Glomerular visceral epithelial cell (primary cell): ENCODE results near the gene ANTXRL.
"Not testable (repeated sequence)": the region's sequence is repeated elsewhere in the genome, so short reads cannot be mapped to it uniquely, and the experiment has no call there.

Experiments used
- DNase-seq: peaks from one replicate; pipeline ENCODE4 v3.0.0-alpha.2; 2016; ENCODE audit errors: extremely low spot score

ANTXRL gene

DNA sequence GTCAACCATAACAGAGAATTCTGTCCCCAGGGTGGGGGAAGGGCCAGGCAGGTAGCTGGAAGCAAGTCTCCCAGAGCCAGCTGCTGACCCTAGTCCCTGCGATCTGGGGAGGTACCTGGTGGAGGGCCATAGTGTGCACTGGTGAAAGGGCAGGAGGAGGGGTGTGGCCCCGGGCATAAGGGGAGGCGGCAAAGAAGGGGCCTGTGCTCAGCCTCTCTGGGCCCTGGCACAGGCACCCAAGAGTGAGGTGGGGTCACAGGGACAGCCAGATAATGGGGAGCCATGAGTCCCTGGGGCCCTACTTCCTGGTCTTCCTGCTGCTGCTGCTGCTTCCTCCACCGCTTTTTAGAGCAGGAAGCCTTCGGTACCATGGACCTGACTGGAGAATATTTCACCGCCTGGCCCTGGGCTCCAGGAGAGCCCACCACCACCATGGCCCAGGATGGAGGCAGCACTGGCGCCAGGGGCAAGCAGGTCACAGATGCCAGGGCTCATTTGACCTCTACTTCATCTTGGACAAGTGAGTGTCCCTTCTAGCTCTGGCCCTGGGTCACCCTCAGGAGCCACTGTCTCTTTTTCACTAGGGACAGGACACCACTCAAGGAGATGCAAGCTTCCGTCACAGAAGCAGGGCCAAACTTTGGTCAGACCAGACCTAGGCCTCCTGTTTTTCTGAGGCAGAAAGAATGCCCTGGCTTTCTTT is at the start of gene ANTXRL:
Gene ANTXRL, plus strand, starts transcription at position 7 of the 703 bp plus-strand sequence. Its CDS starts 266 bp downstream, at position 273.
- DNase-seq = no peak

DNA sequence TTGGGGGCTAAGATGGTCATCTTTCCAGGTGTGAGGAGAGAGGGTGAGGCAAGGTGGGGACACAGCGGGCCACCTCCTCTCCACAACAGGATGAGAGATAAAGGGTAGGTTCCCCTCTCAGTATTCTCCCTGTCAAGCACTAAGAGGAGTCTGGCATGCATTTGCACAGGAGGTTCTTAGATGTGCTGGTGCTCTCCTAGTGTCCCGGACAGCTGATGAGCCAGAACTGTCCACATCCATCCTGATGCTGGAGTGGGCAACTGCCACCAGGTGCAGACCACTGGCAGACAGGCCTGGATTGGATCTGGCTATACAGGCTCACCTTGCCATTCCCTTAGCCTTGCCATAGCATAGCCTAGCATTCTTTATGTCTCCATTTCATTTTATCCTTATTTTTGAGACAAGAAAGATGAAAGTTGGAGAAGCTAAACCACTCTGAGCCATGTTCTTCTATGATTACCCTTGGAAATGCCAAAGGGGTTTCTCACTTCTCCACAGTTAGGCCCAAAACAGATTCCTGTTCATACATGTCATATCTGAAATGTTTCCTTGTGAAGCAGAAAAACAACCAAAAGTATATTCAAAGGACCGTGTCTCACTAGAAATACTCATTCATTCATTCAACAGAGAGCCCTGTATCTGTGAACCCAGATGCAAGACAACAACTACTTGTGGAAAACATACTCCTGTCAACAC is 48.8 kb upstream of the ANTXRL start:
- no peak for DNase-seq

DNA sequence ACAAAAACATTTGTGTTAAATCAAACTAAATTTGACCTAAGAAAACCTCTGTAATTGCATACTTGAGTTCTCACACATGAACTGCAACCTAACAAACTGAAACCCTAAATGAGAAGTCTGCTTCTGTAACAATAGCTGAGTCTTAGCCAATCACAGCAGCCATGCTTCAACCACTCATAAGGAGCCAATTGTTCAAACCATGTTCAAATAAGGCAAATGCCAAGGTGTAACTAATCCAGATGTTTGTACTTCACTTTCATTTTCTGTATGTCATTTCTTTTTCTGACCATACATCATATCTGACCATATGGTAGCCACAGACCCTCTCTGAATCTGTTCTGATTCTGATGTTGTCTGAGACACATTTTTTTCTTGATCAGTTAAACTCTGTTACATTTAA is 47.5 kb upstream of the ANTXRL start:
- DNase-seq = no peak

DNA sequence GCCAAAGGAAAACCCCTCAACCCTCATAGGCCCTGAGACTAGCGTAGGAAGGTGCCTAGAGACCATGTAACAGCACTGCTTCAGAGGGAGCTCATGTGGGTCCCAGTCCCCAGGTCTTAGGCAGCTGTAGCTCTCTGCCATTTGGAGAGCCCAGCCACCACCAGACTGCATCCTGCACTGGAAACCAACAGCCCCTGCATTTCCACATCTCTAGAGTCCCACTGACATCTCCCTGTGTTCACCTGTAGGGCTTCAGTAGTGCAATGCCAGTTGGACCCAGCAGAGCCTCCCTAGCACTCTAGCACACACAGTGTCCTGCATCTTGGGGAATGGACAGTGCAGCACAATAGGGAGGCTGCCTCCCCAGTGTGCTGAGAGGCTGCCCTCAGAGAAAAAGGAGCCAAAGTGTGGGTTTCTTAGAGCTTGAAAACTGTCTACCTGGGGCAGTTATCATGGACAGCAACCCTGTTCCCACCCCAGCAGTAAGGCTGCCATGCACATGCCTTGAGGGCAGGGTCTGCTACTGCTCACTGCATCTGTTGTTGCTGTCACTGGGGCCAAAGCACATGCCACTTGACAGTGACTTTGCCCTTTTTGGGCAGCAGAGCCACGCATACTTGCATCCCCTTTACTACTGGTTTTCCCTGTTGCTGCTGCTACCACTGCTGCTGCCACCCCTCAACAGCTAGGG is 46.7 kb upstream of the ANTXRL start:
- no peak for DNase-seq

DNA sequence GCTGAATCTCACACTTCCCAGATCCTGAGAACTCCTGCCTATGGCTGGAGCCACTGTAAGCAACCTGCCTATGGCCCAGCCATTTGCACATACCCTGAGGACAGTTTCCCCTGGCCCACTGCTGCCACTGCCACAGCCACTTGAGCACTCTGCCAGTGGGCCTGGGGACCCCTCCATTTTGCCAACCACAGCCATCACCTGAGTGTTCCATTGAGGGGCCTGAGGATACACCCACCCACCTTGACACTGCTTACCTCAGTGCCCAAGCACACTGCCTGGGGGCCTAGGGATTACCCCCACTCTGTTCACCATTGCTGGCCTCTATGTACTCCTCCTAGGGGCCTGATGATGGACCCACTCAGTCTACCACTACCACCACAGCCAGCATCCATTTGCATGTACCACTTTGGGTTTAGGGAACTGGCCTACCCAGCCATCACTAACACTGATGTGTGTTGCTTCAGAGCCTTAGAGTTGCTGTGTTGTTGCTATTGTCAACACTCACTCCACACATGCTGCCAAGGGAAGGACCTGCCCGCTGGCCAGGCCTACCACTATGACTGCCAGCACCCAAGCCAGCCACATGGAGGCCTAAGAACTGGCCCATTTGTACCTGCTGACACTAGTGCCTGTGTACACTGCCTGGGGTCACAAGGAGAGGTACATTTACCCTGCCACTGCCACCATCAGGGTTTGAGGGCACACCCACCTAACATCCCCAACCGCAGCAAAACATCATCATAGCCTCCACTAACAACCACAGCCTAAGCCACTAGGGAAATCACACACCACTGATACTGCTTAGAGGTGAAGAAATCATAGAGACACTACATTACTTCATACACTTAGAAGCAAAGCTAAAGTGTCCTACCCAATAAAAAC is 45.9 kb upstream of the ANTXRL start:
- DNase-seq = no peak

DNA sequence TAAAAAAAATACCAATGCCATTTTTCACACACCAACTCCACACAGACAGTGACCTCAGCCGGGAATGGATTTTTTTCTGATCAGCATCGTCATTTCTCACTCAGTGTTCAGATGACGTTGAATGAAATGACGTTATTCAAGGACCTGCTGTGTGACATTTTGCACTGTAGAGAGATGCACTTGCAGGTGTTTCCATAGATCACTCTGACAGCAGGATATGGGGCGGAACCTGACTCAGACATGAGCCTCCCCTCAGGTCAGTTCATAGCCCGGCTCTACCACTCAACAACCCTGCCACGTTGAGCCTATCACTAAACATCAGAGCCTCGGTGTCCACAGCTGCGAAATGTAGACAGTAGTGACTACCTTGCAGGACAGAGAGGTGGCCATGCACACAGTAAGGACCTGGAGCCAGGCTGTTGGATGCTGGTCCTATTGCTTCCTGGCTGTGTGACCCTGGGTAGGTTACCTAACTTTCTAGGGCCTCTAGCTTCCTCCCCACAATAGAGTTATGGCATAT is 41.4 kb upstream of the ANTXRL start:
- no peak for DNase-seq

DNA sequence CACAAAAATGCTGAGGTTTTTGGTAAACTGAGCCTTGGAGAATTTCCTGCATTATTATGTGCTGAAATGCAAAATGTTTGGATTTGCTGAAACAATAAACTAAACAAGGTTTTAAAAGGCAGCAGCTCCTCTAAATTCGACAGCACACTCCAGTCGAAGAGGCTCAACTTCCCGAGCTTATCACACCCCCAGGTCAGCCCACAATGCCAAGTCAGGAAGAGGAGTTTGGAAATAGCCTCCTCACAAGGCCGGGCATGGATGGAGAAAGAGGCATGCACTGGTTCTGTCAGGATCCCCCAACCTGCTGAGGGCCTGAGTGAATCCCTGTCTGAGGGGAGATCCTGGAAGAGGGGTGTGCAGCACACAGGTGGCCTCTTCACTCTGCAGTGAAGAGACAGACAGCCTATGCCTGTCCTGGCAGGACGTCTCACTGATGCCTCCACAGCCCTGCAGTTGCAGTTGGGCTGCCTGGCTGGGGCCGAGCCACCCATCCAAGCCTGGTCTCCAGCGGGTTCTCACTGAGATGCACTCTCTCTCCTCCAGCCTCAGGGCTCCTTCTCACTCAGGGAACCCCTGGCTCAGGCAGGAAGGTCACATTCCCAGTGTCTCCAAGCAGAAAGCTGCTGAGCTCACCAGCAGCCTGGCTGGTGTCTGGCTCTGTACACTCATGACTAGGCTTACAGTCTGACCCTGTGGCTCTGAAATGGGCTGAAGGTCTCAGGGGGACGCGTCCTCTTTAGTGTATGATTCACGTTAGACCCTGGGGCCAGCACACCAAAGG is 40.2 kb upstream of the ANTXRL start:
- DNase-seq = not testable (repeated sequence)

DNA sequence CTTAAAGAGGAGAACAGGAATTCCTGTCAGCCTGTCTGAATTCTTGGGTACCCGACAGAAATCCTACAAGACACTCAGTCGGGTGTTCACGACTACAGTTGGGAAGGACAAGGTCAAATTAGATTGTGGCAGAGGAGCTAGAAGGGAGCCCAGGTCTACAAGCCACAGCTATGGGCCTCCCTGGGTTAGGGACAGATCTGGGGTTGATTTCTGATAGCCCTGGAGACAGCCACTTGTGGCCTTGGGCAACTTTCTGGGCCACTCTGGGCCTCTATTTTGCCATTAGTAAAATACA is 39.7 kb upstream of the ANTXRL start:
- DNase-seq = no peak

DNA sequence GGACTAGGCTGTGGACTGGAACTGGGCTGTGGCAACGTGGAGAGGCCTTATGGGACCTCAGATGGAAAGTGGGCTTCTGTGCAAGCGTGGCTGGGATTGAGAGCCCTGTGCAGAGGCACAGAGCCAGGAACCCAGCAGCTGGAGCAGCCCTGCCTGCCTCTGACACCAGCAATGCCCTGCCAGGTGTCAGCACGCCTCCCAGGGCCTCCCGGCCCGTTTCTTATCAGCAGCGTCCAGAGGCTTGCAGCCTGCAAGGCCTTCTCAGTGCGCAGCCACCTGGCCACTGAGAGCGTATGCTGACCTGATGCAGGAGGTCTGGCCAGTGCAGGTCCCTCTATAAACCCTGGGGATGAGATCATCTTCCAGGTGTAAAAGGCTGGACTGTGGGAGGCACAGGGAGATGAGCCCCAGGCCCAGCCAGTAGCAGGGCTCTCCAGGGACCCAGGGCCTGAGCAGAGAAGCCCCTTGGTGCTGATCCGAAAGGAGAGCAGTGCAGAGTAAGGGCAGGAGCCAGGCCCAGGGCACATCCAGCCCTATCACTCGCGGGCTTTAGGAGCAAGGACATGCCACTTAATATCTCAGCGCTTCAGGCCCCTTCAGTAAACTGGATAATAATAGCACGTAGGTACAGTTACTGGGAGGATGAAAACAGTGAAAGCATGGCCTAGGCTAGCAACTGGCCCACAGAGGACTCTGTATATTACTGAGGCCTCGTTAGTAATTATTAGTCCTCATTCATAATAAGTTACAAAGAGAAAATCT is 38.8 kb upstream of the ANTXRL start:
- DNase-seq = no peak

DNA sequence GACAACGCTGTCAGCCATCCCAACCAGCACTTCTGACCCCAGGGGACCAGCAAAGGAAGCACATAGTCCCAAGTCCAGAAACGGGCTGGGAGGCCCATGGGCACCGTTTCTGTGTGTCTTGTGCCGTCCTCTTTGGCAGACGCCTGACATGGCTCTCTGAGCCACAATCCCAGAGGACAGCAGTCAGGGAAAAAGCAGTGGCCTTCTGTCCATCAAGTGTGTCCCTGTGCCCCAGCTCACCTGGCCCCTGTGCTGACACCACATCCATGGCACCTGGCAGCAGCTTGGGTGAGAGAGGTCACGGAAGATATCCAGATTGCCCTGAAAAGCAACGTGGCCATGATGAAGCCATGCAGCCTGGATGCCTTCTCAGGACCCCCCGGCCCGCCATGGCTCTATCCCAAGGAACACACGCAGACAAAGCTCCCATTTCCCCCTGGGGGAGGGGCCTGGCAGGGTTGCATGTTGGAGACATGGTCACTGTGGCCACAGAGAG is 38.1 kb upstream of the ANTXRL start:
- DNase-seq = no peak

DNA sequence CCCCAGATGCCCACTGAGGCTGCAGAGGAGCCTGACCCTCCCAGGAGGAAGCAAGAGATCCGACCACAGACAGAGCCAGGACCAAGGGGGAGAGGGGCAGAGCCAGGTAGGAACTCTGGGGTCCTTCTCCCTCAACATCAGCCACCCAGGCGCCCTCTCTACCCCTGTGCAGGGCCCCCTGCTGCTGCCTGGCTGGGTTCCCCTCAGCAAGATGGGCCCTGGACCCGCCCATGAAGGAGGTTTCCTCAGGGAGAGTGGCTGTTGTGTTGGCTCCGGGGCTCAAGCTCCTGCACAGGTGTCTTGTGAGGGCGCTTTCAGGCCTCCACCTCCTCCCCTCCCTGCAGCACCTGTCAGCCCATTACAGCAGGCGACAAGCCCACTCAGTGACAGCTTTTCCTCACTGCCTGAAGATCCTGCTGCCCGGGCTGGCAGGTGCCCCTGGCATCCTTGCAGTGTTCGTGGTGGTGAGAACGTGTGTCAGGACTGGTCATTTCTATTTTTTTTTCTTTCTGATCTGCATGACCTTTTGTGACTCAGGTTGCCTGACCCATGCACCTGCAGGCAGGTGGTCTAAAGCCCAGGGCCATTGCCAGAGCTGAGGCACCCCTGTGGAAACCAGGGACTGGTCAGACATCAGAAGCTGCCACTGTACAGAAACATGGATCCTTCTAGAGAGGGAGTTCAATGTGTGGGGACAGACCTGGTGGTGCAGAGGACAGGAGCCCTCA is 37.0 kb upstream of the ANTXRL start:
- DNase-seq = not testable (repeated sequence)

DNA sequence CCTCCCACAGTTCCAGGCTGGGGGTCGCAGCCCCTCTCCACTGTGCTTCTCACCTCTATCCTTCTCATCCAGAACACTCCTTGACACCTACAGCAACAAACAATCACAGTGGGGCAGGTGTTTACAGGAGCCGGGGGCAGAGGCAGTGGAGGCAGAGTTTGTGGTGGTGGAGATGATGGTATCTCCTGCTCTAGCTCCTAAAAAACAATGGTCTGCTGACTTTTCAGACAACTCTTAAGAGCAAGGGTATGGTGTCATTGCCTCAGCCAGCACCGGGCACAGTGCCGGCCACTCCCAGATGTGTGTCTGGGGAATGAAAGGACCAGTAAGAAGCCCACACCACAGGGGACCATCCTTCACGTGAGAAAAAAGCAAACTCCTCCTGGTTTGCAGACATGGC is 36.3 kb upstream of the ANTXRL start:
- DNase-seq = no peak

DNA sequence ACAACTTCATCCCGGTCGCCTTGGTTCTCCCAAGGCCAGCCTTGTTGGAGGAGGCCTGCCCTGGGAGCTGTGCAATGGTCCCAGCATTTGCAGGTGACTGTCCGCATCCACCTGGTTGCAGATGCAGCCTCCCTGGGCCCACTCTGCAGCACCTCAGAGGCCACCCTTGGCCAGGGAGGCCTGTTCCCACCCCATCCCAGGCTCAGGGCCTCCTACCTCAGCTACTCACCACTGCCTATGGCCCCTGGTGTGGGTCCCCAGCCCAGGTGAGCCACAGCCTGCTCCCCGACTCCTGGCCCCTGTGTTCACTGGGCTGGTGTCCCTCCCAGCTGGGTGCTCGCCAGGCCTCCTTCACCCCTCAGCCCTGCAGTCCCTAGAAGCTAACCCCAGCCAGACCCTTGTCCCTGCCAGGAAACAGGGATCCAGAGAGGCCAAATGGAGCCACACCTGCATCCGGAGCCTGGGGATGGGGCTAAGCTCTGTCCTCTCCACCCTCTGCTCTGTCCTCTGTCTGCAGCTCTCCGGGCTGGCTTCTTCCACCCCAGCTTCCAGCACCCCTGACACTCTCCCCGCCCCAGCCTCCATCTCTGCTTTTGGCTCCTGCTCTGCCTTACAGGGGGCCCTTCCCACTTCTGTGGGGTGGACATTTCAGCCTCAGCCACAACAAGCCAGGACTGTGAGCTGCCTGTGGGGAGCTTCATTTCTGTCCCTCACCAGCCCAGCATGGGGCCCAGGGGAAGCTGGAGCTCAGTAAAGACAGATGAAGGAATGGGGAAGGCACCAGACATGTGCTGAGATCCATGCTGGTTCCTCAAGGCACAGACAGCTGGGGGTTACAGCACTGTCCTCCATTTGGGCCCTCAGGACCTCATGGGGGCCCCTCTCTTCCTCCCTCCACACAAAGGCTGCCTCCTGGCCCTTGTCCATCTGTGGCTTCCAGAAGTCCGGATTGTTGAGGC is 35.6 kb upstream of the ANTXRL start:
- DNase-seq = no peak

DNA sequence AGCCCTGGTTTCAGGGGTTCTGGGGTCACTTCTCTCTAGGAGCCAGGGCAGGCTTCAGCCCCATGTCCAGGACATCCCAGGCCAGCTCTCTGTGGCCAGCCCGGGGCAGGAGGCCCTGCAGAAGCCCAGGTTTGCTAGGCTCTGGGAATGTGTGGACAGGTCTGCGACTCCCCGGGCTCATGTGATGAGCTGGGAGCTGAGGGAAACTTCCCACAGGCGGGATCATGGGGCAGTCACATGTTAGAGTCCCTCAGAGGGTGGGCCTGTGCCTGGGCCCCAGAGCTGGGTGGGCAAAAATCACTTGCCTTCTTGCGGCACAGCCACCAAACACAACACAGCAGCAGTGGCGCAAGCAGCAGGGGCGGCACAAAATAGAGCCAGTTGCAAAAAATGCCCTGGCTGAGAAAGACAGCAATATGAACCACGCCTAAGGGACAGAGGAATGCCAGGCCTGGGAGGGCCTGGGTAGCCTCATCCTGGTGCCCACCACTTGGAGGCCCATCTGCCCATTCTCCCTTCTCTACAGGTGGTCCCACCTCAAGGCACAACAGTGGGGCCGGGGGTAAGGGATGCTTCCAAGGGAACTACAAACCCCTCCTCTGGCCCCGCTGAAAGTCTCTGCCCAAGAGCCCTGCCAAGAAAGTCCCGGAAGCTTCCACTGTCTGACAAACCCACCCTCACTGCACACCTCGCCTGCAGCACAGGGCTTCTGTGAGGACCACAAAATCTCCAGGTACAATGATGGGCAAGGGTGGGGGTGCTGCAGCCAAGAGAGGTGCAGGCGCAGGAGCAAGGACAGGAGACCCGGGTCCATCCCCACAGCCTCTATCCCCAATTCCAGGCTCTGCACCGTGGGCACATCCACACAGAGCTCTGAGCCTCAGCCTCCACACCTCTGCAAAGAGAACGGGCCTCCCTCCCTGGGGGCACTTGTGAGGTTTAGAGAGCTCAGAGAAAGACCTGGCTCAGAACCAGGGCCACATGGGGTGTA is 34.6 kb upstream of the ANTXRL start:
- no peak for DNase-seq

DNA sequence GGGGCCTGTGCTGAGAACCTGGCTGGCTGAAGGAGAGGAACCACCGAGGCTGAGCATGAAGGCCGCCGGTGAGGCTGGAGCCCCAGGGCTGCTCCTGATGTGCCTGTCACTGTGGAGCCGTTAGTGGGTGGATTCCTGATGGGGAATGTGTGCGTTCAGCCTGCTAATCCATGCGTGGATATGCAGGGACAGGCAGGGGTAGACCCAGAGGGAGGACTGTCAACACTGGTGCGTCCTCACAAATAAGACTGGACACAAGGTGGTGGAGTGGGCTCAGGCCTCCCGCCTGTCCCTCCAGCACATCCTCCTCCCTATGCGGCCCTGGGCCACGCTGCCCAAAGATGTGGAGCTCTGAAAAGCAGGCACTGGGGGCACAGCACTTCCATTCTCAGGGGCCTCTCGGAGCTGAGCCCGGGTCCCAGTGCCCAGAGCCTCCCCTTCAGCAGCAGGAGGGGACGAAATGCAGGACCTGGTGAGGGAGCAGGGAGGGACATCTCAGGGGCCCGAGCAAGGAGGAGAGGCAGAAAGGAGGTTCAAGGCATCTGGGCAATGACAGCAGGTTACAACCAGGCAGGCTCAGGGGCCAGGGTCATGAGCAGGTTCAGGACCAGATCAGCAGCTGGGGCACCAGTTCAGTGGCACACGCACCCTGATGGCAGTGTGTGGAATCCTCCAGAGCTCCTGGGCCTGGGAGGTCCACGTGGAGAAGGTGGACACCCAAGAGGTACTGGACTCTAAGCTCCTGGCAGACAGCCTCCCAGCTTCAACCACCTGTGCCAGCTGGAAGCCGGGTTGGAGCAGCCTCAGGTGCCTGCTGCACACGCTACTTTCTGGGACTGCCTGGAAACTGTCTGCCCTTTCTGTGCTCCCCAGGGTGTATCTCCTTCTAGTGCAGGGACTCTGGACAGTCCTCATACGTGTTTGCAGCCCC is 33.5 kb upstream of the ANTXRL start:
- no peak for DNase-seq

DNA sequence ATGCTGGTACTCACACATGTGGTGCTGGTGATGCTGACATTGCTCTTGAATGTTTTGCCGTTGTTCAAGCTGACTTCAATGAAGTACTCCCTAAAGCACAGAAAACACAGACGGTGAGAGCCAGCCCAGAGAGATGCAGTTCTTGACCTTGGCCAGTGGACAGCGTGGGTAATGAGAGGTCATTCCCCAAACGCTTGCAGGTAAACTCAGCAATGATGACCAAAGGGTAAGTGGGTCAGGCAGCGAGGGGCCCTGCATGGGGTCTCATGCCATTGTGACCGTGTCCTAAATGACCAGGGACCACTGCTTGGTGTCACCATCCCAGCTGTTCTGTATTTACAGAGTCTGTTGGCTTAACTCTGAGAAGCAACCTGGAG is 32.8 kb upstream of the ANTXRL start:
- no peak for DNase-seq
